ENCODE measurements around the gene LKAAEAR1.

LKAAEAR1 gene

GRCh38 chr20:64067005-64067632 is 17.1 kb downstream of the LKAAEAR1 start:
- DNase-seq (ENCODE audit: low read depth in 3 of 3) = no peak

GRCh38 chr20:64065974-64066343 is 18.2 kb downstream of the LKAAEAR1 start:
- peak in 1 of 3 experiments; percentile 67 for DNase-seq (ENCODE audit: low read depth in 3 of 3)

GRCh38 chr20:64065062-64065973 is 18.9 kb downstream of the LKAAEAR1 start:
- no peak for DNase-seq (ENCODE audit: low read depth in 3 of 3)

GRCh38 chr20:64064145-64064698 is 20.0 kb downstream of the LKAAEAR1 start:
- DNase-seq (ENCODE audit: low read depth in 3 of 3) = no peak

- DNase-seq (ENCODE audit: low read depth in 3 of 3) = peak in 1 of 3 experiments; percentile 47
Measured at GRCh38 chr20:64063389-64064144, 20.6 kb downstream of the LKAAEAR1 start.

GRCh38 chr20:64062596-64063388 is 21.4 kb downstream of the LKAAEAR1 start, which contains the start of gene TCEA2:
TSS of gene TCEA2 (plus strand) at chr20:64063198. CDS start at chr20:64063313, 115 bp downstream.
- DNase-seq (ENCODE audit: low read depth in 3 of 3) = peak; percentile 91 to 96 (median 93)

GRCh38 chr20:64062276-64062595 is 22.0 kb downstream of the LKAAEAR1 start:
- no peak for DNase-seq (ENCODE audit: low read depth in 3 of 3)

- DNase-seq (ENCODE audit: low read depth in 3 of 3) = no peak
Measured at GRCh38 chr20:64058536-64058935, 25.7 kb downstream of the LKAAEAR1 start.

- DNase-seq (ENCODE audit: low read depth in 3 of 3) = peak; percentile 64 to 83 (median 74)
Measured at GRCh38 chr20:64057628-64058498, 26.3 kb downstream of the LKAAEAR1 start.

- DNase-seq (ENCODE audit: low read depth in 3 of 3) = no peak
Measured at GRCh38 chr20:64056889-64057627, 27.1 kb downstream of the LKAAEAR1 start.

- no peak for DNase-seq (ENCODE audit: low read depth in 3 of 3)
Measured at GRCh38 chr20:64056639-64056888, 27.6 kb downstream of the LKAAEAR1 start.

GRCh38 chr20:64055893-64056638 is 28.1 kb downstream of the LKAAEAR1 start:
- no peak for DNase-seq (ENCODE audit: low read depth in 3 of 3)

- no peak for DNase-seq (ENCODE audit: low read depth in 3 of 3)
Measured at GRCh38 chr20:64055396-64055892, 28.8 kb downstream of the LKAAEAR1 start.

GRCh38 chr20:64053841-64054661 is 30.1 kb downstream of the LKAAEAR1 start:
- DNase-seq (ENCODE audit: low read depth in 3 of 3) = no peak

- no peak for DNase-seq (ENCODE audit: low read depth in 3 of 3)
Measured at GRCh38 chr20:64052987-64053840, 31.0 kb downstream of the LKAAEAR1 start.

- no peak for DNase-seq (ENCODE audit: low read depth in 3 of 3)
Measured at GRCh38 chr20:64052326-64052722, 31.9 kb downstream of the LKAAEAR1 start.

Data from stimulated activated CD4-positive, alpha-beta T cell treated with anti-CD3 and anti-CD28 coated beads, TNF-alpha, amount 100 ng/mL, for 24 hours (primary cell).